IMR-90 (cell line): Measurements from ENCODE around the gene ALDH3B2. TPM values are rescaled to one million over a fixed set of nuclear protein-coding genes. Genes with fewer than 3 reads are reported as not detected.

ENCODE experiments used
- ATAC-seq: fragments of 200-7000 bp; cut with Tn5 transposase; 2 replicates; pipeline ENCODE4 v1.9.1; 2020; ENCODE audit warnings: low read depth, mild to moderate bottlenecking, moderate library complexity
- BruUV-seq: library from RNA; stranded (reverse); fragments of 400-500 nt; replicated peaks from 2 replicates; lab custom pipeline; 2021; lab: Mats Ljungman, UMichigan
- CTCF ChIA-PET: fragments of 300-600 bp; formaldehyde crosslinking; extraction: SDS; loops from one replicate; lab custom pipeline; 2021; ENCODE audit warnings: antibody characterized with exemption; lab: Yijun Ruan, JAX
- POLR2A ChIA-PET: fragments of 300-600 bp; sonication (Branson Sonifier 250); formaldehyde crosslinking; loops from one replicate; lab custom pipeline; 2022; ENCODE audit warnings: antibody characterized with exemption; ENCODE audit not compliant: unreplicated experiment; lab: Charles Lee
- DNase-seq: peaks from one replicate; pipeline ENCODE4 v3.0.0; 2013
- H2AFZ ChIP-seq: replicated peaks from 2 replicates; pipeline ENCODE3; 2013; ENCODE audit warnings: low read length, mild to moderate bottlenecking; ENCODE audit not compliant: poor library complexity
- H2AK5ac ChIP-seq: 2 replicates; pipeline ENCODE4 v1.6.1; 2013; ENCODE audit warnings: low read depth, low read length, inconsistent platforms
- H2AK9ac ChIP-seq: replicated peaks from 2 replicates; pipeline ENCODE3; 2013; ENCODE audit warnings: mild to moderate bottlenecking, low read depth, low read length, moderate library complexity; ENCODE audit not compliant: poor library complexity
- H2BK120ac ChIP-seq: 2 replicates; pipeline ENCODE4 v1.6.1; 2013; ENCODE audit warnings: low read depth, low read length, inconsistent platforms
- H2BK15ac ChIP-seq: 3 replicates; pipeline ENCODE4 v1.6.1; 2013; ENCODE audit warnings: low read depth, low read length, inconsistent platforms
- H2BK20ac ChIP-seq: 2 replicates; pipeline ENCODE4 v1.6.1; 2013; ENCODE audit warnings: low read depth, mild to moderate bottlenecking, inconsistent platforms, low read length, moderate library complexity
- H2BK5ac ChIP-seq: 2 replicates; pipeline ENCODE4 v1.6.1; 2013; ENCODE audit warnings: mild to moderate bottlenecking, low read depth, low read length, inconsistent platforms; ENCODE audit not compliant: poor library complexity, severe bottlenecking
- H3K14ac ChIP-seq: replicated peaks from 2 replicates; pipeline ENCODE4 v1.6.1; 2013; ENCODE audit warnings: low read depth, low read length, inconsistent platforms
- H3K18ac ChIP-seq: 2 replicates; pipeline ENCODE4 v1.6.1; 2013; ENCODE audit warnings: low read depth, low read length, control low read depth
- H3K23ac ChIP-seq: 2 replicates; pipeline ENCODE4 v1.6.1; 2013; ENCODE audit warnings: low read depth, low read length, inconsistent platforms
- H3K27ac ChIP-seq: 2 replicates; pipeline ENCODE4 v1.5.1; 2013; ENCODE audit warnings: mild to moderate bottlenecking, control low read depth, low read length; ENCODE audit not compliant: insufficient read depth
- H3K27me3 ChIP-seq: 2 replicates; pipeline ENCODE4 v1.6.1; 2013; ENCODE audit warnings: low read length; ENCODE audit not compliant: control insufficient read depth, insufficient read depth
- H3K36me3 ChIP-seq: 2 replicates; pipeline ENCODE4 v1.6.1; 2013; ENCODE audit warnings: low read length, mixed read lengths; ENCODE audit not compliant: control insufficient read depth, insufficient read depth
- H3K4ac ChIP-seq: 2 replicates; pipeline ENCODE4 v1.6.1; 2013; ENCODE audit warnings: low read depth, low read length, inconsistent platforms
- H3K4me1 ChIP-seq: 2 replicates; pipeline ENCODE4 v1.6.1; 2013; ENCODE audit warnings: low read length, mixed read lengths; ENCODE audit not compliant: control insufficient read depth, insufficient read depth
- H3K4me2 ChIP-seq: 2 replicates; pipeline ENCODE4 v1.6.1; 2013; ENCODE audit warnings: low read depth, mild to moderate bottlenecking, control low read depth, low read length, moderate library complexity
- H3K4me3 ChIP-seq: 2 replicates; pipeline ENCODE4 v1.5.1; 2013; ENCODE audit warnings: low read depth, mild to moderate bottlenecking, control low read depth, low read length, moderate library complexity; ENCODE audit not compliant: insufficient read depth
- H3K56ac ChIP-seq: 2 replicates; pipeline ENCODE4 v1.6.1; 2013; ENCODE audit warnings: low read length, inconsistent platforms; ENCODE audit not compliant: insufficient read depth; ENCODE audit errors: extremely low read depth
- H3K79me1 ChIP-seq, 2 experiments: 2 replicates each; pipeline ENCODE4 v1.6.1; 2013; ENCODE audit warnings: low read length in 2 of 2, inconsistent platforms in 1 of 2, low read depth in 1 of 2
- H3K9ac ChIP-seq: 2 replicates; pipeline ENCODE4 v1.6.1; 2013; ENCODE audit warnings: low read depth, low read length, control low read depth
- H3K9me1 ChIP-seq: 2 replicates; pipeline ENCODE4 v1.6.1; 2013; ENCODE audit warnings: low read length, inconsistent platforms; ENCODE audit not compliant: insufficient read depth
- H3K9me3 ChIP-seq: 2 replicates; pipeline ENCODE4 v1.6.1; 2013; ENCODE audit warnings: low read length; ENCODE audit not compliant: control insufficient read depth, insufficient read depth
- H4K20me1 ChIP-seq: 2 replicates; pipeline ENCODE4 v1.6.1; 2013; ENCODE audit warnings: low read length, inconsistent platforms; ENCODE audit not compliant: insufficient read depth
- H4K5ac ChIP-seq: 2 replicates; pipeline ENCODE4 v1.6.1; 2013; ENCODE audit warnings: mild to moderate bottlenecking, low read depth, low read length, control low read depth
- H4K8ac ChIP-seq, 2 experiments: 2 replicates each; pipeline ENCODE4 v1.6.1; 2013; ENCODE audit warnings: low read depth in 2 of 2, low read length in 2 of 2, control low read depth in 1 of 2, inconsistent platforms in 1 of 2
- H4K91ac ChIP-seq: 2 replicates; pipeline ENCODE4 v1.6.1; 2013; ENCODE audit warnings: low read depth, low read length, inconsistent platforms; ENCODE audit not compliant: insufficient read depth
- MAZ ChIP-seq: IDR thresholded peaks from 2 replicates; pipeline ENCODE4 v1.6.1; 2012; ENCODE audit warnings: low read depth, mild to moderate bottlenecking, low read length, improper control_type of control experiment, moderate library complexity, borderline replicate concordance
- NFE2L2 ChIP-seq: fragments of 150-350 bp; IDR thresholded peaks from 2 replicates; pipeline ENCODE4 v1.6.1; 2016; ENCODE audit warnings: low read depth, mild to moderate bottlenecking, low read length
- RFX5 ChIP-seq: IDR thresholded peaks from 2 replicates; pipeline ENCODE4 v1.8.0; 2012; ENCODE audit warnings: low read depth, mild to moderate bottlenecking, low read length, moderate library complexity
- WGBS, 2 experiments: methylation state at CpG; one replicate each; pipeline versions ENCODE4 v1.1.5 to v1.1.7; 2013; ENCODE audit warnings: missing lambda C conversion rate in 2 of 2; ENCODE audit not compliant: insufficient read length in 1 of 2; ENCODE audit errors: extremely low coverage in 2 of 2; 5-methylcytosine and 5-hydroxymethylcytosine counted together
- dilution Hi-C: fragments of 300-500 bp; cut with HindIII; formaldehyde crosslinking; loops from one replicate; pipeline ENCODE4 v1.14.3; 2018; ENCODE audit warnings: low sequenced_read_pairs; ENCODE audit not compliant: unreplicated experiment
- in situ Hi-C: fragments of 300-500 bp; cut with MboI; formaldehyde crosslinking; loops from 3 replicates; pipeline ENCODE4 v1.14.3; 2019; ENCODE audit warnings: low sequenced_read_pairs, inconsistent platforms, mixed read lengths
- intact Hi-C: fragments of 100-400 bp; cut with micrococcal nuclease; formaldehyde crosslinking; loops from 2 replicates; pipeline ENCODE4 v1.10.0; 2022
- polyA plus RNA-seq, 3 experiments: library from polyadenylated mRNA; depleted of rRNA; stranded (reverse); fragments of >200 nt; gene quantifications; 2 replicates each; pipeline ENCODE4 v1.2.3, GENCODE V29; 2012; ENCODE audit warnings: low replicate concordance in 1 of 3
- total RNA-seq: library from RNA; depleted of rRNA; stranded (reverse); fragments of >200 nt; gene quantifications from 2 replicates; pipeline ENCODE4 v1.2.3, GENCODE V29; 2012
- TF ChIP-seq, protein P1 (sequence below): conservative IDR thresholded peaks from 2 replicates; pipeline ENCODE4 v1.5.1; 2012; ENCODE audit warnings: mild to moderate bottlenecking, low read depth, low read length, improper control_type of control experiment

Gene ALDH3B2
- total and polyA plus RNA-seq, 2 of the 4 experiments (the other 2 are of a cell fraction) = not detected

DNA sequence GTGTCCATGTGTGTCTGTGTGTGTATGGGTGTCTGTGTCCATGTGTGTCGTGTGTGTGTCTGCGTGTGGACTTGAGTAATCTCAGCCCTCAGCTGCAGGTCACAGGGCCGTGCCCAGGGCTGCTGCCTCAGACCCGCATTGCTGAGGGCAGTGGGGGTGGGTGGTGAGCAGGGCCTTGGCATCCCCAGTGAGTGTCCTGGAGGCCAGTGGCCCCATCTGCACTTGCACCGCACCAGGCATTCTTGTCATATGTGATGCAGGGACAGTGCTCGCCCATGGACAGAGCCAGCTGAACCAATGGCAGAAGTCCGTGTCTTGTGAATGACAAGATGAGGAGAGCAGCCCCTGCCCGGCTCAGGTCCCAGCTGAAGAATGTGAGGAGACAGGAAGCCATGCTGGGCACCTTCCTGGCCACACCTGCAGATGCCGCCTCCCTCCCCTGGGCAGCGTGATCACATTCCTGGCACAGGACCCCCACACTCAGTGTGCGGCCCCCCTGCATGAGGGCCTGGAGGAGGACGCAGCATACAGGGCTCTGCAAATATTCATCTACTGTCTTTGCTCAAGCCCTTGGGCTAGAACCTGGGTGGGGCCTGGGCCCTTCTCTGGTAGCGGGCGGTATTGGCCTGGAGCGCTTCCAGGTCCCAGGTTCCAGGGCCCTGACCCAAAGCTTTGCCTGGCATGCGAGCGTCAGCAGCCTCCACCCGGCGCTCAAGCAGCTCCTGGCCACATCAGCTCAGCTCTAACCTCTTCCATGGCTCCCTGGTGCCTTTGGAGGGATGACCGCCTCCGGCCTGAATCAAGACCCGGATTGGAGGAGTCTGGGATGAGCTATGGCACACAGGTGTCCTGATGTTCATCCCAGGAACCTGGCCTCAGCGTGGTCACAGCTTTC lies 3.9 kb downstream of the ALDH3B2 start (continued):
- TF ChIP-seq MAZ = no peak

DNA sequence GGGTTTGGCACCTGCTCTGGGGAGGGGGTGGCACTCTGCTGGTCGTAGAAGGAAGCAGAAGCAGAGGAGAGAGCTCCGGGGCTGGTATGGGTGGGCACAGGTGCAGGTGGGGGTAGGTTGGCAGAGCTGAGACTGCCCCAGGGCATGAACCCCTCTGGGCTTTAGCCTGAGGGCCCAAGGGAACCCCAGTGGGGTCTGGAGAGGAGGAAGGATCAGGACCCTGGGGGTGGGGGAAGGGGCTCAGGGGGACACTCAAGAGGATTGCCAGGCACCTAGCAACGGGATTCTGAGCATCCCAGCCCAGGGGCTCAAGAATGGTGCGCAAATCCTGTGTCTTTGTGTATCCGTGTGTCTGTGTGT lies 6.3 kb downstream of the ALDH3B2 start:
- no peak overlapping the region for H2AK9ac ChIP-seq
- ATAC-seq = no peak
- H3K4me1 ChIP-seq = no peaks in the 10 kb centered on the region
- H3K23ac ChIP-seq = no peak overlapping the region
- TF ChIP-seq RFX5 (no peak), NFE2L2 (no peak)
- TF ChIP-seq, protein P1, sequence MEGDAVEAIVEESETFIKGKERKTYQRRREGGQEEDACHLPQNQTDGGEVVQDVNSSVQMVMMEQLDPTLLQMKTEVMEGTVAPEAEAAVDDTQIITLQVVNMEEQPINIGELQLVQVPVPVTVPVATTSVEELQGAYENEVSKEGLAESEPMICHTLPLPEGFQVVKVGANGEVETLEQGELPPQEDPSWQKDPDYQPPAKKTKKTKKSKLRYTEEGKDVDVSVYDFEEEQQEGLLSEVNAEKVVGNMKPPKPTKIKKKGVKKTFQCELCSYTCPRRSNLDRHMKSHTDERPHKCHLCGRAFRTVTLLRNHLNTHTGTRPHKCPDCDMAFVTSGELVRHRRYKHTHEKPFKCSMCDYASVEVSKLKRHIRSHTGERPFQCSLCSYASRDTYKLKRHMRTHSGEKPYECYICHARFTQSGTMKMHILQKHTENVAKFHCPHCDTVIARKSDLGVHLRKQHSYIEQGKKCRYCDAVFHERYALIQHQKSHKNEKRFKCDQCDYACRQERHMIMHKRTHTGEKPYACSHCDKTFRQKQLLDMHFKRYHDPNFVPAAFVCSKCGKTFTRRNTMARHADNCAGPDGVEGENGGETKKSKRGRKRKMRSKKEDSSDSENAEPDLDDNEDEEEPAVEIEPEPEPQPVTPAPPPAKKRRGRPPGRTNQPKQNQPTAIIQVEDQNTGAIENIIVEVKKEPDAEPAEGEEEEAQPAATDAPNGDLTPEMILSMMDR = no peak
- dilution Hi-C loops (no loop called here), in situ Hi-C loops (no loop called here), intact Hi-C loops (no loop called here)
- no peak overlapping the region for H3K18ac ChIP-seq
- no peak overlapping the region for H4K8ac ChIP-seq
- no peak for DNase-seq
- no peak overlapping the region for H2BK15ac ChIP-seq
- H3K9me1 ChIP-seq = no peaks in the 10 kb centered on the region
- ChIA-PET POLR2A (no interaction called here), CTCF (no interaction called here)
- no peak overlapping the region for H2BK120ac ChIP-seq
- no peak overlapping the region for H3K56ac ChIP-seq
- 42% methylated on average over 2 of the region's 5 CpGs; no CpG with 5 or more reads in 1 of the 2 experiments for WGBS, 2 experiments
- no peaks in the 10 kb centered on the region for H4K20me1 ChIP-seq
- no peaks in the 10 kb centered on the region for H3K9me3 ChIP-seq
- H3K4ac ChIP-seq = no peak overlapping the region
- no peak overlapping the region for H4K5ac ChIP-seq
- no peak overlapping the region for H3K4me3 ChIP-seq
- H3K14ac ChIP-seq = no peak overlapping the region
- no peaks in the 10 kb centered on the region for H3K79me1 ChIP-seq
- H4K91ac ChIP-seq = no peak overlapping the region
- no peaks in the 10 kb centered on the region; the same call in none of the 2 replicates for H3K27me3 ChIP-seq
- no peak overlapping the region for H3K27ac ChIP-seq
- H2AK5ac ChIP-seq = no peak overlapping the region
- BruUV-seq = no TSS peak
- H3K36me3 ChIP-seq = no peaks in the 10 kb centered on the region
- H2AFZ ChIP-seq = no peak overlapping the region
- no peak overlapping the region for H2BK20ac ChIP-seq
- no peak overlapping the region for H3K4me2 ChIP-seq
- no peak overlapping the region for H3K9ac ChIP-seq
- H2BK5ac ChIP-seq = no peak overlapping the region
